NB4 (cell line): ENCODE measurements around the gene EGLN2.
"Not testable (repeated sequence)": the region's sequence is repeated elsewhere in the genome, so short reads cannot be mapped to it uniquely, and the experiment has no call there.

ENCODE experiments used
- DNase-seq: peaks from one replicate; pipeline ENCODE4 v3.0.0; 2010; ENCODE audit warnings: low read depth
- H3K4me3 ChIP-seq: one replicate; pipeline ENCODE4 v1.5.1; 2011; ENCODE audit warnings: mild to moderate bottlenecking, low read depth, low read length, moderate library complexity
- CTCF ChIP-seq: IDR thresholded peaks from one replicate; pipeline ENCODE4 v1.5.1; 2012; ENCODE audit warnings: low read depth, low read length
- MYC ChIP-seq: IDR thresholded peaks from 2 replicates; pipeline ENCODE4 v1.6.1; 2011; ENCODE audit warnings: low read depth, low read length
- POLR2A ChIP-seq: IDR thresholded peaks from 2 replicates; pipeline ENCODE4 v1.6.1; 2011; ENCODE audit warnings: mild to moderate bottlenecking; ENCODE audit not compliant: insufficient read length; ENCODE audit errors: extremely low read depth
- TF ChIP-seq, protein P1 (sequence below): IDR thresholded peaks from 2 replicates; pipeline ENCODE4 v1.6.1; 2011; ENCODE audit warnings: low read depth, low read length

The EGLN2 gene

DNA sequence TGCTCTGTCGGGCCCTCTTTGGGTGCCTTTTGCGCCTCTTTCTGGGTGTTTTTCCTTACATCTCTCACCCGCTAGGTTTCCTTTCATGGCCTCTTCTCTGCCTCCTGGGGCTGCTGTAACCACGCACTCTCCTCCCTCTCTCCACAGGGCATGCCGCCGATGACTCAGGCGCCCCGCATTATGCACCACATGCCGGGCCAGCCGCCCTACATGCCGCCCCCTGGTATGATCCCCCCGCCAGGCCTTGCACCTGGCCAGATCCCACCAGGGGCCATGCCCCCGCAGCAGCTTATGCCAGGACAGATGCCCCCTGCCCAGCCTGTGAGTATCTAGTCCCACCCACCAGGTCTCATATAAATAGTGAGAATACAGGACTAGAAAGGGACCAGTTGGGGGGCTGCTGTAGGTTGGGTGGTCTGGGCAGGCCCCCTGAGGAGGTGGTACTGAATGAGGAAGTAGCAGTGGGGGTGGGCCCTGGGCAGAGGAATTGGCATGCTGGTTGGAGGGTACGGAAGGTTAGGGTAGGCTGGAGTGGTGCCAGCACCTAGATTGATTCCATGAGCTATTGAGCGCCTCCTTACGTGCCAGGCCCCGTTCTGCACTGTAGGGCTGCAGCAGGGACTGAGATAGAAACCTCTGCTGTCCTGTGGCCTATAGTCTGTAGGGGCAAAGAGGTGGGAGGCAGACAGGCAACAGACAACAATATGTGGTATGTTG lies 36.1 kb upstream of the EGLN2 start:
- no peak overlapping the region for H3K4me3 ChIP-seq
- DNase-seq: peak; percentile 44
- TF ChIP-seq CTCF: no peak
- TF ChIP-seq, protein P1, sequence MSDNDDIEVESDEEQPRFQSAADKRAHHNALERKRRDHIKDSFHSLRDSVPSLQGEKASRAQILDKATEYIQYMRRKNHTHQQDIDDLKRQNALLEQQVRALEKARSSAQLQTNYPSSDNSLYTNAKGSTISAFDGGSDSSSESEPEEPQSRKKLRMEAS: no peak
- no peak for TF ChIP-seq MYC
- no peak for TF ChIP-seq POLR2A

DNA sequence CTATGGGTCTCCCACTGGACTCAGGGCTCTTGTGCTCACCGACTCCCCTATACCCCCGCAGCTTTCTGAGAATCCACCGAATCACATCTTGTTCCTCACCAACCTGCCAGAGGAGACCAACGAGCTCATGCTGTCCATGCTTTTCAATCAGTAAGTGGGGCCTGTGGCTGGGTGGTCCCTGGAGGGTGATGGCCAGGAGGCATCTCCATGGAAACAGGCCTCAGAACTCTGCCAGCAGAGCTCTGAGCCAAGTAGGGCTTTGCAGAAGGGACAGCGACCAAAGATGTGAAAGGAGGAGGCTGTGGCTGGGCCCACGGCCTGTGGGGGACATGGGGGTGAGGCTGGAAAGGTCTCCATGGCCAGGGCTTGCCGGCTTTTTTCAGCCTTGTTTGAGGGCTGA lies 35.5 kb upstream of the EGLN2 start:
- no peak for TF ChIP-seq MYC
- TF ChIP-seq POLR2A: no peak
- TF ChIP-seq, protein P1: no peak
- TF ChIP-seq CTCF: no peak
- DNase-seq: no peak
- no peak overlapping the region for H3K4me3 ChIP-seq

DNA sequence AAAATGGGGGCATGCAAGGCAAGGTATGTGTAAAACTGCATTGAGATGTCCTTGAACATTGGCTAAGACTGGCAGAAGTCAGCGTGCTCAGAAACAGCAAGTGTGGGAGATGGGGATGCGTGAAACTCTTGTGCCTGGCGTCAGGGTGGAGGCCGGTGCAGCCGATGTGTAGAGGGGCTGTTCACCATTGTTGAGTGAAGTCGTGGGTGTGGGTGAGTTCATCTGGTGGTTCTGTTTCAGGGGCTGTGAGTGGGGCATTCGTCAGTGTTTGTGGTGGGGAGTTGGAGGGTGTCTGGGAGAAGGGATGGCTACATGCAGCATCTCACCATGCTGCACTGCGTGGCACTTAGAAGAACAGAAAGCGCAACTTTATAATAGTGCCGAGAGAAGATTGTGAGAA lies 35.0 kb upstream of the EGLN2 start:
- no peak overlapping the region for H3K4me3 ChIP-seq
- DNase-seq: no peak
- TF ChIP-seq POLR2A (no peak), CTCF (no peak), MYC (no peak)
- TF ChIP-seq, protein P1: no peak

GRCh38 chr19:40766385-40766784 lies 32.6 kb upstream of the EGLN2 start:
- DNase-seq, H3K4me3 ChIP-seq: not testable (repeated sequence)

DNA sequence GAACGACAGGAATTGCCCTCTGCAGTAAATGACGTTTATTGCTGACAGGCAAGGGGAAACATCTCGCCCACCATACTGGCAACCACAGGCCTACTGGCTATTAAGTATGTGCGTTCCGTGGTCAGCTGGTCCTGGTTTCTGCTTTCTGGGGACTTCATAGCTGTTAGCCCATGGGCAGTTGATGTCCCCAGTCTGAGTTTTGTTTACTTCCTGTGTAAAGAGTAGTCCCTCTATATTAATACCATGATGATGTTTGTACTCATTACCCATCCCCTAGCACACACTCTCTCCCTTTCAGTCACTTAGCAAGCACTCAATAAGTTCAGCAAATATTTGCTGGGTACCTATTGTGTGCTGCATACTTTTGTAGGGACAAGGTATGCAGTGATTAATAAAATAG lies 30.1 kb upstream of the EGLN2 start:
- TF ChIP-seq MYC (no peak), POLR2A (no peak), CTCF (no peak)
- TF ChIP-seq, protein P1: no peak
- DNase-seq: no peak

GRCh38 chr19:40771101-40771862 lies 27.7 kb upstream of the EGLN2 start:
- peak; percentile 24 for TF ChIP-seq POLR2A
- DNase-seq: not testable (repeated sequence)

More for the DNA sequence above, 30.1 kb upstream of the EGLN2 start:
- no peak overlapping the region for H3K4me3 ChIP-seq

More at GRCh38 chr19:40771101-40771862, 27.7 kb upstream of the EGLN2 start:
- not testable (repeated sequence) for H3K4me3 ChIP-seq
